ENCODE results near the gene MAPKAP1.

MAPKAP1 gene

DNA sequence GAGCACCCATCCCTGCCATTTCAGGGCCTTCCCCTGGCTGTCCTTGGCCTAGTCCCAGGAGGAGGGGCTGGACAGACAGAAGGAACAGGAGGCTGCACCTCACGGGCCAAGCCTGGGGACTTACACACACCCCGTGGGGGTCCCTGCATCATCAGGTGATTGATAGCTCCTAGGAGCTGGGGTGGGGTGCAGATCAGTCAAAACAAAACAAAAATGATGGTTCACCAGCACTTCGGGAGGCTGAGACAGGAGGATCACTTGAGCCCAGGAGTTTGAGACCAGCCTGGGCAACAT, 276.0 kb downstream of the MAPKAP1 start (continued):
- TF ChIP-seq TCF4 (CRISPR knock-in tag; IDR thresholded peaks at IDR 0.05; ENCODE audit: borderline replicate concordance), result no peak

DNA sequence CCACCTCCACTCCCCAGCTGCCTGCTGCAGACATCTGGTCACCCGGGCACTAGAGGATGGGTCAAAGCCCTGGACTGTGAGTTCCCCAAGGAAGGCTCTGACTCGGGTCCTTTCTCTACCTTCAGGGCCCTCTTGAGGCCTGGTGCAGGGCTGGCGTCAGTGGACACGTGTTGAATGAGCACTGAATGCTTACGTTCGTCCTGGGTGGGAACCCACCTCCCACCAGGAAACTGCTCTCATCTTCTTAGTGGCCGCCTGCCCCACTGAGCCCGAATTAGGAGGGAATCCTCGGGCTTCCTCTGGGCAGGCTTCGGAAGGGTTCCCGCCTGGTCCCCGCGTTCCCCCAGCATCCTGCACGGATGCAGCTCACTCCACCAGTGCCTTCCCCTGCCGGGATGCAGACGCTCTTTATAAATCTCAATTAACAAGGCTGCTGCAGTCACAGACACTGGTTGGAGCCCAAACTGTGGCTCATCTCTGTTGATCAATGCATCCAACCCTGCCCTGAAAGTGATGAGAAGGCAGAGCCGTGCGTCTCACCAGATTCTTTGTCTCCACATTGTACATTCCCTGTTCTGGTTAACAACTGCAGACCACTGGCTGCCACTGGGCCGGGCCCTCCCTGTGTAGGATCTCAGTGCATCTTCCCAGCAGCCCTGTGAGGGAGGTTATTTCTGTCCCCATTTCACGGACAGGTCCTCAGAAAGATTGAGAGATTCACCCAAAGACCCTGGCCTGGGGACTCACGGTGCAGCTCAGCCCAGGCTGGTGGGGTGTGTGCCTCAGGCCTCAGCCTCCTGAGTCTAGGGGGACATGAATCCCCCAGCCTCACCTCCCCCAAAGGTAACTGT, 276.6 kb downstream of the MAPKAP1 start:
- ATAC-seq, result no peak
- TF ChIP-seq TOX (CRISPR knock-in tag; IDR thresholded peaks at IDR 0.05; ENCODE audit: borderline replicate concordance) (no peak), ZC3H10 (CRISPR knock-in tag; IDR thresholded peaks at IDR 0.05) (no peak), TCF4 (CRISPR knock-in tag; IDR thresholded peaks at IDR 0.05; ENCODE audit: borderline replicate concordance) (no peak), GLIS3 (CRISPR knock-in tag; IDR thresholded peaks at IDR 0.05) (no peak), ARNTL (CRISPR knock-in tag; IDR thresholded peaks at IDR 0.05; ENCODE audit: borderline replicate concordance, low read depth) (no peak), ZFP3 (CRISPR knock-in tag; IDR thresholded peaks at IDR 0.05) (no peak), SNAI2 (CRISPR knock-in tag; IDR thresholded peaks at IDR 0.05) (no peak), PPARA (CRISPR knock-in tag; IDR thresholded peaks at IDR 0.05; ENCODE audit: borderline replicate concordance) (no peak), ZNF70 (CRISPR knock-in tag; IDR thresholded peaks at IDR 0.05) (no peak), ZNF8 (CRISPR knock-in tag; IDR thresholded peaks at IDR 0.05) (no peak), ISL1 (CRISPR knock-in tag; IDR thresholded peaks at IDR 0.05) (no peak), ZNF565 (CRISPR knock-in tag; conservative IDR thresholded peaks at IDR 0.05; ENCODE audit: low read depth) (no peak)
- TF ChIP-seq, protein P1, sequence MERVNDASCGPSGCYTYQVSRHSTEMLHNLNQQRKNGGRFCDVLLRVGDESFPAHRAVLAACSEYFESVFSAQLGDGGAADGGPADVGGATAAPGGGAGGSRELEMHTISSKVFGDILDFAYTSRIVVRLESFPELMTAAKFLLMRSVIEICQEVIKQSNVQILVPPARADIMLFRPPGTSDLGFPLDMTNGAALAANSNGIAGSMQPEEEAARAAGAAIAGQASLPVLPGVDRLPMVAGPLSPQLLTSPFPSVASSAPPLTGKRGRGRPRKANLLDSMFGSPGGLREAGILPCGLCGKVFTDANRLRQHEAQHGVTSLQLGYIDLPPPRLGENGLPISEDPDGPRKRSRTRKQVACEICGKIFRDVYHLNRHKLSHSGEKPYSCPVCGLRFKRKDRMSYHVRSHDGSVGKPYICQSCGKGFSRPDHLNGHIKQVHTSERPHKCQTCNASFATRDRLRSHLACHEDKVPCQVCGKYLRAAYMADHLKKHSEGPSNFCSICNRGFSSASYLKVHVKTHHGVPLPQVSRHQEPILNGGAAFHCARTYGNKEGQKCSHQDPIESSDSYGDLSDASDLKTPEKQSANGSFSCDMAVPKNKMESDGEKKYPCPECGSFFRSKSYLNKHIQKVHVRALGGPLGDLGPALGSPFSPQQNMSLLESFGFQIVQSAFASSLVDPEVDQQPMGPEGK (CRISPR knock-in tag; IDR thresholded peaks at IDR 0.05; ENCODE audit: borderline replicate concordance), result no peak
- TF ChIP-seq, protein P2, sequence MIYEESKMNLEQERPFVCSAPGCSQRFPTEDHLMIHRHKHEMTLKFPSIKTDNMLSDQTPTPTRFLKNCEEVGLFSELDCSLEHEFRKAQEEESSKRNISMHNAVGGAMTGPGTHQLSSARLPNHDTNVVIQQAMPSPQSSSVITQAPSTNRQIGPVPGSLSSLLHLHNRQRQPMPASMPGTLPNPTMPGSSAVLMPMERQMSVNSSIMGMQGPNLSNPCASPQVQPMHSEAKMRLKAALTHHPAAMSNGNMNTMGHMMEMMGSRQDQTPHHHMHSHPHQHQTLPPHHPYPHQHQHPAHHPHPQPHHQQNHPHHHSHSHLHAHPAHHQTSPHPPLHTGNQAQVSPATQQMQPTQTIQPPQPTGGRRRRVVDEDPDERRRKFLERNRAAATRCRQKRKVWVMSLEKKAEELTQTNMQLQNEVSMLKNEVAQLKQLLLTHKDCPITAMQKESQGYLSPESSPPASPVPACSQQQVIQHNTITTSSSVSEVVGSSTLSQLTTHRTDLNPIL (CRISPR knock-in tag; IDR thresholded peaks at IDR 0.05; ENCODE audit: low read depth), result no peak
- TF ChIP-seq, protein P3, sequence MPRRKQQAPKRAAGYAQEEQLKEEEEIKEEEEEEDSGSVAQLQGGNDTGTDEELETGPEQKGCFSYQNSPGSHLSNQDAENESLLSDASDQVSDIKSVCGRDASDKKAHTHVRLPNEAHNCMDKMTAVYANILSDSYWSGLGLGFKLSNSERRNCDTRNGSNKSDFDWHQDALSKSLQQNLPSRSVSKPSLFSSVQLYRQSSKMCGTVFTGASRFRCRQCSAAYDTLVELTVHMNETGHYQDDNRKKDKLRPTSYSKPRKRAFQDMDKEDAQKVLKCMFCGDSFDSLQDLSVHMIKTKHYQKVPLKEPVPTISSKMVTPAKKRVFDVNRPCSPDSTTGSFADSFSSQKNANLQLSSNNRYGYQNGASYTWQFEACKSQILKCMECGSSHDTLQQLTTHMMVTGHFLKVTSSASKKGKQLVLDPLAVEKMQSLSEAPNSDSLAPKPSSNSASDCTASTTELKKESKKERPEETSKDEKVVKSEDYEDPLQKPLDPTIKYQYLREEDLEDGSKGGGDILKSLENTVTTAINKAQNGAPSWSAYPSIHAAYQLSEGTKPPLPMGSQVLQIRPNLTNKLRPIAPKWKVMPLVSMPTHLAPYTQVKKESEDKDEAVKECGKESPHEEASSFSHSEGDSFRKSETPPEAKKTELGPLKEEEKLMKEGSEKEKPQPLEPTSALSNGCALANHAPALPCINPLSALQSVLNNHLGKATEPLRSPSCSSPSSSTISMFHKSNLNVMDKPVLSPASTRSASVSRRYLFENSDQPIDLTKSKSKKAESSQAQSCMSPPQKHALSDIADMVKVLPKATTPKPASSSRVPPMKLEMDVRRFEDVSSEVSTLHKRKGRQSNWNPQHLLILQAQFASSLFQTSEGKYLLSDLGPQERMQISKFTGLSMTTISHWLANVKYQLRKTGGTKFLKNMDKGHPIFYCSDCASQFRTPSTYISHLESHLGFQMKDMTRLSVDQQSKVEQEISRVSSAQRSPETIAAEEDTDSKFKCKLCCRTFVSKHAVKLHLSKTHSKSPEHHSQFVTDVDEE (CRISPR knock-in tag; IDR thresholded peaks at IDR 0.05), result no peak
- TF ChIP-seq, protein P4, sequence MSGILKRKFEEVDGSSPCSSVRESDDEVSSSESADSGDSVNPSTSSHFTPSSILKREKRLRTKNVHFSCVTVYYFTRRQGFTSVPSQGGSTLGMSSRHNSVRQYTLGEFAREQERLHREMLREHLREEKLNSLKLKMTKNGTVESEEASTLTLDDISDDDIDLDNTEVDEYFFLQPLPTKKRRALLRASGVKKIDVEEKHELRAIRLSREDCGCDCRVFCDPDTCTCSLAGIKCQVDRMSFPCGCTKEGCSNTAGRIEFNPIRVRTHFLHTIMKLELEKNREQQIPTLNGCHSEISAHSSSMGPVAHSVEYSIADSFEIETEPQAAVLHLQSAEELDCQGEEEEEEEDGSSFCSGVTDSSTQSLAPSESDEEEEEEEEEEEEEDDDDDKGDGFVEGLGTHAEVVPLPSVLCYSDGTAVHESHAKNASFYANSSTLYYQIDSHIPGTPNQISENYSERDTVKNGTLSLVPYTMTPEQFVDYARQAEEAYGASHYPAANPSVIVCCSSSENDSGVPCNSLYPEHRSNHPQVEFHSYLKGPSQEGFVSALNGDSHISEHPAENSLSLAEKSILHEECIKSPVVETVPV (CRISPR knock-in tag; IDR thresholded peaks at IDR 0.05), result no peak
- TF ChIP-seq, protein P5, sequence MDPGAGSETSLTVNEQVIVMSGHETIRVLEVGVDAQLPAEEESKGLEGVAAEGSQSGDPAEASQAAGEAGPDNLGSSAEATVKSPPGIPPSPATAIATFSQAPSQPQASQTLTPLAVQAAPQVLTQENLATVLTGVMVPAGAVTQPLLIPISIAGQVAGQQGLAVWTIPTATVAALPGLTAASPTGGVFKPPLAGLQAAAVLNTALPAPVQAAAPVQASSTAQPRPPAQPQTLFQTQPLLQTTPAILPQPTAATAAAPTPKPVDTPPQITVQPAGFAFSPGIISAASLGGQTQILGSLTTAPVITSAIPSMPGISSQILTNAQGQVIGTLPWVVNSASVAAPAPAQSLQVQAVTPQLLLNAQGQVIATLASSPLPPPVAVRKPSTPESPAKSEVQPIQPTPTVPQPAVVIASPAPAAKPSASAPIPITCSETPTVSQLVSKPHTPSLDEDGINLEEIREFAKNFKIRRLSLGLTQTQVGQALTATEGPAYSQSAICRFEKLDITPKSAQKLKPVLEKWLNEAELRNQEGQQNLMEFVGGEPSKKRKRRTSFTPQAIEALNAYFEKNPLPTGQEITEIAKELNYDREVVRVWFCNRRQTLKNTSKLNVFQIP (CRISPR knock-in tag; IDR thresholded peaks at IDR 0.05; ENCODE audit: borderline replicate concordance, low read depth), result no peak

DNA sequence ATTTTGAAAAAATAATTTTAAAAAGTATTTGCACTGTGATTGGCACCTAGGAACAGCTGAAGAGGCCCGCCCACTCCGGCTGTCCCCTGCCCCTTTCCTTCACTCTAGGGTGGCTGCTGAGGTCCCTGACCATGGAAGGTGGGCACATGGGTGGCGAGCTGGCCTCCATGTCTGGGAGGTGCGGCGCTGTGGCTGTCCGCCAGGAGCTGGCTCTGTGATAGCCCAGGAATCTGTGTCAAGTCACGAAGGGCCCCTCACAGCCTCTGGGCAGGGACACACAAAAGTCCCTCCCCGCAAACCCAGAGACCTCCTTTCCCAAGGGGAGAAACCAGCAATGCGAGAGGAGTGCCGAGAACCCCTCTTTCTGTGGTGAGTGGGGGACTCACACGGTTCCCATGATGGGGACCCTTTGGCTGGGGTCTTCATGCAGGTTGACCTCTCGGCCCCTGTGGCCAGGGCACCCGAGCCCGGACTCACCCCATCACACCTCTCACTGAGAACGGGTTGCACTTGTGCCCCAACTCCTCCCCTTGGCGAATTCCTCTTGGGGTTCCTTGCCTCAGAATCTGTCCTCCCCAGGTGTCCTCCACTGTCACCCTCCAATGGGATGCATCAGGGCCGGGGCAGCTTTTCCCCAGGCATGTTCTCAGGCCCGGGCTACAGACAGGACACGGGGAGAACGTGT, 277.4 kb downstream of the MAPKAP1 start:
- ATAC-seq, result no peak
- TF ChIP-seq ZFP3 (CRISPR knock-in tag; IDR thresholded peaks at IDR 0.05) (no peak), ESRRG (CRISPR knock-in tag; IDR thresholded peaks at IDR 0.05) (no peak)
